Suppressor macrophage (primary cell): ENCODE data around the gene YAF2.
A peak's percentile ranks its signal among the peaks of the same experiment; 100 is the strongest.
"Not testable (repeated sequence)": the region's sequence is repeated elsewhere in the genome, so short reads cannot be mapped to it uniquely, and the experiment has no call there.

Source experiments
- DNase-seq, 4 experiments: peaks; one replicate each; pipeline ENCODE4 v3.0.0-alpha.2; 2020 to 2022

The YAF2 gene

GRCh38 chr12:42252645-42253044, 14.6 kb upstream of the YAF2 start:
- DNase-seq: not testable (repeated sequence)

GRCh38 chr12:42249033-42249432, 11.0 kb upstream of the YAF2 start:
- DNase-seq: not testable (repeated sequence)

- DNase-seq: no peak
These were observed 2.2 kb upstream of the YAF2 start for GRCh38 chr12:42240131-42240750.

- DNase-seq: no peak
These were observed 202 bp downstream of the YAF2 start for GRCh38 chr12:42237853-42238239.

- peak; percentile 67 to 88 (median 85) for DNase-seq
These were observed 796 bp downstream of the YAF2 start for GRCh38 chr12:42237052-42237852.

GRCh38 chr12:42236017-42236416, 2.0 kb downstream of the YAF2 start:
- no peak for DNase-seq

- DNase-seq: no peak
These were observed 2.6 kb downstream of the YAF2 start for GRCh38 chr12:42235426-42235825.

- DNase-seq: no peak
These were observed 3.1 kb downstream of the YAF2 start for GRCh38 chr12:42234970-42235369.

- not testable (repeated sequence) for DNase-seq
These were observed 10.5 kb downstream of the YAF2 start for GRCh38 chr12:42227525-42227924.

- DNase-seq: not testable (repeated sequence)
These were observed 13.5 kb downstream of the YAF2 start for GRCh38 chr12:42224501-42224900.

- DNase-seq: no peak
These were observed 15.3 kb downstream of the YAF2 start for GRCh38 chr12:42222724-42223123.

GRCh38 chr12:42221726-42222125, 16.3 kb downstream of the YAF2 start:
- no peak for DNase-seq

- no peak for DNase-seq
These were observed 20.4 kb downstream of the YAF2 start for GRCh38 chr12:42217656-42218055.

GRCh38 chr12:42216737-42217136, 21.3 kb downstream of the YAF2 start:
- no peak for DNase-seq

GRCh38 chr12:42215759-42216158, 22.3 kb downstream of the YAF2 start:
- DNase-seq: not testable (repeated sequence)

GRCh38 chr12:42213954-42214426, 24.1 kb downstream of the YAF2 start:
- no peak for DNase-seq

GRCh38 chr12:42213023-42213422, 25.0 kb downstream of the YAF2 start:
- DNase-seq: peak in 1 of 4 experiments; percentile 8

GRCh38 chr12:42208574-42208973, 29.5 kb downstream of the YAF2 start:
- DNase-seq: no peak

GRCh38 chr12:42204819-42205218, 33.2 kb downstream of the YAF2 start:
- DNase-seq: no peak

- DNase-seq: no peak
These were observed 33.7 kb downstream of the YAF2 start for GRCh38 chr12:42204362-42204761.

- no peak for DNase-seq
These were observed 37.0 kb downstream of the YAF2 start for GRCh38 chr12:42201063-42201462.

GRCh38 chr12:42199007-42199406, 39.0 kb downstream of the YAF2 start:
- no peak for DNase-seq

GRCh38 chr12:42196723-42197603, 41.1 kb downstream of the YAF2 start:
- no peak for DNase-seq
